Thyroid gland (tissue), 4 donors: ENCODE measurements around the gene ATRAID.

Source experiments
- CTCF ChIP-seq, 6 experiments: fragments of 200-600 bp in 3 of 6; fragments of 450-650 bp in 3 of 6; sonication (generic) in 3 of 6; IDR thresholded peaks; one replicate each; pipeline ENCODE4 v1.5.1; 2016 to 2019; ENCODE audit warnings: antibody characterized with exemption in 6 of 6, mild to moderate bottlenecking in 2 of 6, inconsistent platforms in 1 of 6, moderate library complexity in 1 of 6
- POLR2A ChIP-seq, 2 donors: fragments of 450-650 bp; IDR thresholded peaks; one replicate each; pipeline ENCODE4 v1.6.1; 2017; ENCODE audit warnings: antibody characterized with exemption in 2 of 2, mild to moderate bottlenecking in 2 of 2, moderate library complexity in 1 of 2

- TF ChIP-seq CTCF (IDR thresholded peaks at IDR 0.05) (no peak), POLR2A (IDR thresholded peaks at IDR 0.05) (no peak)
These were observed 49.4 kb upstream of the ATRAID start for GRCh38 chr2:27162151-27163121.
